Measurements from ENCODE around the gene FGF14. TPM values are rescaled to one million over a fixed set of nuclear protein-coding genes. Genes with fewer than 3 reads are reported as not detected.

FGF14 gene
- total and polyA plus RNA-seq, 2 donors (not counting 1 experiment from before 2014, with no cell fraction given), result under 0.01 TPM; not detected in 1

DNA sequence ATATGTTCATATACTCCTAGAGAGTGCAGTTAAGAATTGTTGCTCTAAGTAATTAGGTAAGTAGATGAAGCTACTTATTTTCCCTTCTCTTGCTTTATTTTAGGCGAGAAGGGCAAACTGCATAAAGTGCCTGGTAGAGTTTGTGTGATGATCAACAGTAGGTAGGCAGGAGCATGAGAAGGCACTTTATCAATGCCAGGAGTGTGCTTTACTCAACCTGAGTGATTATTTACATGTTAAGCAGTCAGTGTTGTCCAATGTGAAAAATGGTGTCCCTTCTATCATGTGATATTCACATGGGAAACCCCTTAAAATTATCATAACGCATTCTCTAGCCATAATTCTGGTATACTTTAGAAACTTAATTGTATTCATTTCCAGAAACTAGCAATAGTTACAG lies 655.3 kb downstream of the FGF14 start:
- Histone ChIP-seq H4K20me1 (ENCODE audit: control insufficient read depth, insufficient read depth, low read length, poor library complexity, severe bottlenecking) (no peaks in the 10 kb centered on the region), H3K4me3 (ENCODE audit: control extremely low read depth in 1 of 5, extremely low read depth in 1 of 5, insufficient read depth in 1 of 5, low read depth in 2 of 5, low read length in 4 of 5) (no peak overlapping the region), H3K4me1 (ENCODE audit: control insufficient read depth in 2 of 2, insufficient read depth in 2 of 2, low read length in 2 of 2) (no peaks in the 10 kb centered on the region), H3K4me2 (replicated peaks; ENCODE audit: low read depth, low read length, poor library complexity, severe bottlenecking) (no peak overlapping the region), H3K9me3 (ENCODE audit: control extremely low read depth in 1 of 3, control insufficient read depth in 2 of 3, insufficient read depth in 1 of 3, low read length in 2 of 3) (no peaks in the 10 kb centered on the region), H3K27me3 (replicated peaks in 1 of 4; ENCODE audit: control extremely low read depth in 1 of 4, control insufficient read depth in 3 of 4, insufficient read depth in 4 of 4, low read length in 3 of 4) (no peaks in the 10 kb centered on the region), H3K27ac (ENCODE audit: low read length in 2 of 2) (no peak overlapping the region), H2AFZ (ENCODE audit: insufficient read depth, low read depth, low read length, poor library complexity, severe bottlenecking) (no peak overlapping the region), H3K36me3 (replicated peaks in 1 of 2; ENCODE audit: control extremely low read depth in 1 of 2, control insufficient read depth in 1 of 2, extremely low read depth in 1 of 2, insufficient read depth in 2 of 2, low read length in 1 of 2) (no peaks in the 10 kb centered on the region), H3K79me2 (ENCODE audit: control insufficient read depth, insufficient read depth, low read length) (no peaks in the 10 kb centered on the region), H3K9ac (ENCODE audit: low read length) (no peak overlapping the region)
- DNase-seq, result no peak
- Mint-ChIP-seq H3K27ac (no peak overlapping the region), H3K9me3 (ENCODE audit: insufficient read depth) (no peaks in the 10 kb centered on the region), H3K4me3 (no peak overlapping the region), H3K27me3 (peaks cover 3% of the 10 kb centered on the region), H3K4me1 (no peaks in the 10 kb centered on the region)
- ChIA-PET POLR2A (no interaction called here), CTCF (no interaction called here)
- intact Hi-C loops (cut with micrococcal nuclease), result no loop called here
- TF ChIP-seq EZH2 (IDR thresholded peaks at IDR 0.05; ENCODE audit: borderline replicate concordance, insufficient read depth, low read depth, low read length, poor library complexity, severe bottlenecking) (no peak), CTCF (IDR thresholded peaks at IDR 0.05) (no peak)
- no CpG with 5 or more reads among the region's 2 CpGs for WGBS (ENCODE audit: insufficient coverage)
- no peak for ATAC-seq (ENCODE audit: low read depth)

DNA sequence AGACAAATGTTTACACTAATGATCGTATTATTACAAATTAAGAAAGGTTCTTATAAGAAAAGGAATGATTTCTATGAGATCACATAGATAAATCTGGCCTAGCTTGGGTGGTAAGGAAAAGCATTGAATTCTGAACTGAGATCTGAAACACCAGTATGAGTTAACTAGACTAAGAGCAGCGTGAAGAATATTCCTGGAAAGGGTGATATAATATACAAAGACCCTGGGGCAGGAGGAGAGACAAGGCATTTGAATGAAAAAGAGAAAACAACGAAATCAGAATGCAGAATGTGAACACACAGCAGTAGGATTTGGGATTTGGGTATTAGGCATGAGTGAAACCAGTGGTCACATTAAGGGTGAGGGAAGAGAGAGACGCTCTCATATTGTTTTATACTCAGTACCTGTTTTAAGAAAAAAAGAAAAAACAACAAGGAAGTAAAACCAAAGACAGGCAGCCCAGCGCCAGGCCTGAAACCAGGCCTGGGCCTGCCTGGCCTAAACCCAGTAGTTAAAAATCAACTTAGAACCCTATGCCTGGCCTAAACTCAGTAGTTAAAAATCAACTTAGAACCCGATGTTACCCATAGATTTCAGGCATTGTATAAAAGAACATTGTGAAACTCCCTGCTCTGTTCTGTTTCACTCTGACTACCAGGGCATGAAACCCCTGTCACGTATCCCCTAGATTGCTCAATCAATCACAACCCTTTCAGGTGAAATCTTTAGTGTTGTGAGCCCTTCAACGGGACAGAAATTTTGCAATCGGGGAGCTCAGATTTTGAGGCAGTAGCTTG lies 662.3 kb downstream of the FGF14 start:
- ChIA-PET POLR2A (no interaction called here), CTCF (no interaction called here)
- Histone ChIP-seq H3K27ac (ENCODE audit: low read length in 2 of 2) (no peak overlapping the region), H3K4me3 (ENCODE audit: control extremely low read depth in 1 of 5, extremely low read depth in 1 of 5, insufficient read depth in 1 of 5, low read depth in 2 of 5, low read length in 4 of 5) (no peak overlapping the region), H3K4me1 (ENCODE audit: control insufficient read depth in 2 of 2, insufficient read depth in 2 of 2, low read length in 2 of 2) (no peaks in the 10 kb centered on the region), H2AFZ (ENCODE audit: insufficient read depth, low read depth, low read length, poor library complexity, severe bottlenecking) (no peak overlapping the region), H3K9ac (ENCODE audit: low read length) (no peak overlapping the region), H3K79me2 (ENCODE audit: control insufficient read depth, insufficient read depth, low read length) (no peaks in the 10 kb centered on the region), H3K27me3 (replicated peaks in 1 of 4; ENCODE audit: control extremely low read depth in 1 of 4, control insufficient read depth in 3 of 4, insufficient read depth in 4 of 4, low read length in 3 of 4) (no peaks in the 10 kb centered on the region), H3K36me3 (replicated peaks in 1 of 2; ENCODE audit: control extremely low read depth in 1 of 2, control insufficient read depth in 1 of 2, extremely low read depth in 1 of 2, insufficient read depth in 2 of 2, low read length in 1 of 2) (no peaks in the 10 kb centered on the region), H3K9me3 (ENCODE audit: control extremely low read depth in 1 of 3, control insufficient read depth in 2 of 3, insufficient read depth in 1 of 3, low read length in 2 of 3) (no peaks in the 10 kb centered on the region), H4K20me1 (ENCODE audit: control insufficient read depth, insufficient read depth, low read length, poor library complexity, severe bottlenecking) (no peaks in the 10 kb centered on the region), H3K4me2 (replicated peaks; ENCODE audit: low read depth, low read length, poor library complexity, severe bottlenecking) (no peak overlapping the region)
- Mint-ChIP-seq H3K4me3 (no peak overlapping the region), H3K9me3 (ENCODE audit: insufficient read depth) (no peaks in the 10 kb centered on the region), H3K27me3 (no peaks in the 10 kb centered on the region), H3K27ac (no peak overlapping the region), H3K4me1 (no peaks in the 10 kb centered on the region)
- intact Hi-C loops (cut with micrococcal nuclease), result no loop called here
- ATAC-seq (ENCODE audit: low read depth) (no peak), DNase-seq (no peak)
- no peak for TF ChIP-seq CTCF (IDR thresholded peaks at IDR 0.05)
- TF ChIP-seq EZH2 (IDR thresholded peaks at IDR 0.05; ENCODE audit: borderline replicate concordance, insufficient read depth, low read depth, low read length, poor library complexity, severe bottlenecking), result no peak
- WGBS (ENCODE audit: insufficient coverage), result 81% methylated on average over 6 of the region's 9 CpGs

All from B cell (primary cell).